HG03045 (cell line): ENCODE data around the gene C1orf21.

Source experiments
- ATAC-seq: cut with Tn5 transposase; IDR thresholded peaks from one replicate; pipeline ENCODE4 v1.9.1; 2021; ENCODE audit warnings: mild to moderate bottlenecking, moderate library complexity; ENCODE audit not compliant: unreplicated experiment

C1orf21 gene

DNA sequence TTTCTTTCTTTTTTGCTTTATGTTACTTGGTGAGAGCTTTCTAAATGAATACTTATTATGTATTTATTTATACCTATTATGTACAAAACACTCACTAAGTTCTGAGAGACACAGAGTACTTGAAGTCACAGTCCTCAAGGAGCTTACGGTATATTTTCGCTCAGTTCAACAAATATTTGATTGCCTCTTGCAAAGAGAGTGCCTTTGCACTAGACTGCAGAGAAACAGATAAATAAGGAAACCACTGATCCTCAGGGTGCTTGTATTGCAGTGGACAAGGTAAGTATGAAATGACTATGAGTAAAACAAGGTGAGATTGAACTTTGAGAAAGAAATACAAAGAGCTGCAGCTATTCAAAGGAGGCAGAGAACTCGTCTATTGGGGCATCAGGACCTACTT, 123.3 kb downstream of the C1orf21 start:
- ATAC-seq = no peak

DNA sequence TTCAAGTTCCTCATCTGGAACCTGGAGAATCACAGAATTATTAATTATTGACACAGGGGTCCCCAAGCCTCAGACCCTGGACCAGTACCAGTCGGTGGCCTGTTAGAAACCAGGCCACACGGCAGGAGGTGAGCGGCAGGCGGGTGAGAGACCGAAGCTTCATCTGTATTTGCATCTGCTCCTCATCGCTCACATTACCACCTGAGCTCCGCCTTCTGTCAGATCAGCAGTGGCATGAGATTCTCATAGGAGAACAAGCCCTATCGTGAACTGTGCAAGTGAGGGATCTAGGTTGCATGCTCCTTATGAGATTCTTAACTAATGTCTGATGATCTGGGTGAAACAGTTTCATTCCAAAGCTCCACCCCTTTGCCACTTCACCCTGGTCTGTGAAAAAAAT, 125.9 kb downstream of the C1orf21 start:
- no peak for ATAC-seq

DNA sequence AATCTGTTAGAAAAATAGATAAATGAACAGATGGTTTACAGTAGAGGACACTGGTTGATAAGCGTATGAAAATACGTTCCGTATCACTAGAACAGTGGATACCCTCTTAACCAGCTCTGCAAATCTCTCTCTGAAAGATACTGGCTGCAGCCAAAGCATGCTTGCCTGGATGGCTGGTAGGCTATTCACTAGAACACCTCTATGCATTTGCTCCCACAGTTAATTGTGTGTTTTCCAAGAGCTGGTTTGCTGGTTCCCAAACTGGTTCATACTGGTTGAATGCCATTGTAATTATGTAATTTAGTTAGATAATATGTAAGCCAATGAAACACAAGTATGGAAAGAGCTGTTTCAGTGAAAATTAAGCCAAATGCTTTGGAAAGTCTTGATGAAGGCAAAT, 126.6 kb downstream of the C1orf21 start:
- no peak for ATAC-seq

DNA sequence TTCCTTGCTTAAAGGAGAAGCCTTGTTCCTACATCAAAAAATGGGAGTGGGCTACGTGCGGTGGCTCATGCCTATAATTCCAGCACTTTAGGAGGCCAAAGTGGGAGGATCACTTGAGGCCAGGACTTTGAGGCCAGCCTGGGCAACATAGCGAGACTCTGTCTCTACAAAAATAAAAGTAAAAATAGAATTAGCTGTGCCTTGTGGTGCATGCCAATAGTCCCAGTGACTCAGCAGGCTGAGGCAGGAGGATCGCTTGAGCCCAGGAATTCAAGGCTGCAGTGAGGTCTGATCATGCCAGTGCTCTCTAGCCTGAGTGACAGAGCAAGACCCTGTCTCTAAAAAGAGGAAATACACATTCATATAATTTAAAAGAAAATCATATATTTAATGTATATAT, 127.1 kb downstream of the C1orf21 start:
- ATAC-seq = no peak

DNA sequence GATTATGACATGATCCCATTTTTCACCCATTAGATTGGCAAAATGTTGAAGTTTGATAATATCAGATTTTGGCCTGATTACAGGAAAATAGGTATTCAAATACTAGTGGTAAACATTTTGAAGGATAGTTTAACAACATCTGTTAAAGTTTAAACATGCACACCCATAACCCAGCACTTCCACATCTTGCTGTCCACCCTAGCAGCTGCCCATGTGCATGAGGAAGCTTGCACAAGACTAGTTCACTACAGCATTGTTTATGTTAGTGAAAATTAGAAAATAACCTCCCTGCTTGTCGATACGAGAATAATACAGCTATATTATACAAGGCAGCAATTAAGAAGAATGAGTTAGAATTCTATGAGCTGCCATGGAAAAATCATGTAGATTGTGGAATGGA, 127.6 kb downstream of the C1orf21 start:
- ATAC-seq = no peak

DNA sequence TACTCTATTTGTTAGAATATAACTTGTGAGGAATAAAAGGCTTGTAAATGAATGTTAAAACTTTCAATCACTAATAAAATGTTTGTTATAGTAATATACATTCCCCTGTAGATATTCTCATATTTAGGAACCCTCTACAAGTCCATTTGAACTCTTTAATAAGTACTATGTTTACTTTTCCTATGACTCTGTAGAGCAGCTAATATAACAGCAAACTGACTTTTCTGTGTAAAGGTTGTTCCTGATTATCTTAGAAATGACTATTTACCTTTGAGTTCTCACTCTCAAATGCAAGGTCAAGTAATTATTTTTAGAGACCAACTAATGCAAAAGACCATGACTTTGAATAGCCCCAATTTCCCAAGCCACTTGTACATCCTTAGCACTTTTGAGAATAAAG, 130.3 kb downstream of the C1orf21 start:
- no peak for ATAC-seq

DNA sequence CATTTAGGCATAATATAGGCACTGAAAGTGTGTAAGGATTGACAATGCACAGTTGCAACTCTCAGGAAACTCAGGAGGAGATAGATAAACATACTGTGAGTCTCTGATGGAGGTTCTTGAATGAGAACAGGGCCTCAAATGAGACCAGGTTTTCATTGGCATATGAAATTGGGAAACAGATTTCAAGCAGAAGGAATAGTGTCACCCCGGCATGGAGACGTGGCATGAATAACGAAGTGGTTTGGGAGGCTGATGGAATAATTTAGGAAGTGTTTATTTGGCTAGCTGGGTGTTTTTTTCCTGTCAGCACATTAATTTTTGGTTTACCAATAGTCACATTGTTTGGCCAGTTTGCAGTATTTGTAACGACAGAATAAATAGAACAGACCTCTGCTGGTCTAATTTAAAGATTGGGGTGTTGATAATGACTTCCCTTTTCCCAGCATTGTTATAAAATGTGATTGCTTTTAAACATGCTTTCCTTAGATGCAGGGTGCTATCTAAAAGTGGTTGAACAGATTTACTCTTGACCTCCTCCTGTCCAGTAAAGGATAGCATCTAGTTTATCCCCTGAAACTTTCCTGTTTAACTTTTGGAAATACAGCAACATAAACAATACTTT, 132.0 kb downstream of the C1orf21 start:
- ATAC-seq = no peak

DNA sequence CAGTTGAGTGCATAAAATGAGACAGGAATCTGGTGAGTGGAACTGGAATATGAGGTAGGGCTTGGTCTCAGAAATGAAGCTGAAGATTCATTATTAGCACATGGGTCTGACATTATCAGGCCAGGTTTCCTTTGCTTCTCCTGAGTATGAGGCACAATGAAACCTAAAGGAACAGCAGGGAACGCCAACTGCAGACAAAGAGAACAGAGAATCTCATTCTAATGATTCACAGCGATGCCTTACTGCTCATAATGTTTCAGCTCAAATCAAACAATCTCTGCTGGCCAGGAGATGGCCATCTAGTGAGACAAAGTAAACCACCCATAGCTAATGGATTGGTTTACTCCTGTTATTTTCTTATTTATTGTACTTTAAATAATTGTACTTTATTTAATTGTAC, 133.5 kb downstream of the C1orf21 start:
- ATAC-seq = no peak

DNA sequence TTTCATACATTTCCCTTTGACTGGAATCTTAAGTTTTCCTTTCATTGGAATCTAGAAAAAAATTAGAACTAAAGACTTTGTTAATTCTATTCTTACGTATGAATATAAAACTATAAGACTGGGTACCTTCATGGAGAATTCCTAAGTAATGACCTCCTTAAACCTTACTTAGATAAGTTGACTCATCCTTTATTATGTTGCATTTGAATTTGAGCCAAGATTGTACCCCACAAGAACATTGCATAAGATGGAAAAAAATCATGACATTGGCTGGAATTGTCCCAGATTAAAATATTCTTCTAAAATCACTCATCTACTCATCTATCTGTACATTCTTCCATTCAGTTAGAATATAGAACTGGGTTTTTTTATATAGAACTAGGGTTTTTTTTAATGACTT, 137.4 kb downstream of the C1orf21 start:
- no peak for ATAC-seq

DNA sequence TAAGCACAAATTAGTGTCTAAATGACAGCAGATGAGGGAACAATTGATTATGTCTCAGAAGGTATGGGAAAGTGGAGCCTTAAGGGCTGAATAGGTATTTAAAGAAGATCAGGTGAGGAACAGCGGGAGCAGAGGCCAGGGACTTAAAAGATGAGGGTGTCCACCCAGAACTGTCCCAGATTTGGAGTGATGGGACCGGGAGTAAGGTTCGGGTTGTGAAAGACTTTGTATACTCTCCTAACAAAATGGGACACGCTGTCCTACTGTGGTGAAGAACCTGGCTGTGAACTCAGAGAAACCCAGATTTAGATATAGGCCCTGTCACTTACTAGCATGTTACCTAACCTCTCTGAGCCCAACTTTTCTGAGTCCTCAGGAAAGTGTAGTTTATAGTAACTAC, 140.6 kb downstream of the C1orf21 start:
- no peak for ATAC-seq

DNA sequence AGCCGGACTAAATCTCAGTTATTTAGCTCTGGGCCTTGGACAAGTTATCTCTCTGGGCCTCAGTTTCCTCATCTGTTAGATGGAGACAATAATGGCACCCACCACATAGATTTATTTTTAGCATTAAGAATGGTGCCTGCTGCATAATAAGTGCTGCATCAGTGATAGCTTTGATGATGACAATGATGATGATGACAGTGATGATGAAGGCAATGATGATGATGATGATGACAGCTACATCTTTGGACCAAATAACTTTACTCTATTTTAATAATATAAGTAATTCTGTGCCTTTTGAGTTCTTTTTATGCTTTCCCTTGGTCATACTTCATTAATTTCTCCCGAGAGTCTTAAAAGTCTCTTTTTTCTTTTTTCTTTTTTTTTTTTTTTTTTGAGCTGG, 143.4 kb downstream of the C1orf21 start:
- no peak for ATAC-seq

DNA sequence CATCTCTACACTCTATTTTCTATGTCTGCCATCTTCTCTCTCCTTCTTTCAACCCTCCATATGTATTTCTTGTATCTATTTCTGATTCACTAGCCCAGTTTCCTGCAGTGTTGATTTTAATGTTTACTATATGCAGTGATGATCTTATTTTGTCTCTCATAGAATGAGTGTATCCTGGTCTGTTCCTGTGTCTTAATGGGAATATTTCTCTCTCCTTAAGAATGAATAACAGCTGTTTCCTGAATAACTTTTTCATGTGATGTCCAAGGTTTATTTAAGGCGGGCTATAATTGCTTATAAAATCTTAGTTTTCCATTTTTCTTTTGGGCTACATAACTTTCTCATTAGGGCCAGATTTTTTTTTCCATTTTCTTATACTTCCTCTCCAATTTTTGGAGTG, 144.5 kb downstream of the C1orf21 start:
- no peak for ATAC-seq

DNA sequence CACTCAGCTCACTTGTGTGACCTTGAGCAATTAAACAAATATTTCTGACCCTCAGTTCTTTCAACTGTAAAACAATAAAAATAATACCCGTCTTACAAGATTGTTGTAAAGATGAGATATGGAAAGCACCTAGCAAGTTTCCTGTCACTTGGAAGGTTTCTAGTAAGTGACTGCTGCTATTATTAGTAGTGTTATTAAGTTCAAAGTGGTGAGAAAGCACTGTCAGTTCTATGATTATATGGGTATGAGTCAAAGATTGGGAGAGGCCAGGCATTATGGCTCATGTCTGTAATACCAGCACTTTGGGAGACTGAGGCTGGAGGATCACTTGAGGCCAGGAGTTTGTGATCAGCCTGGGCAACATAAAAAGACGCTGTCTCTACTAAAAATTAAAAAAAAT, 145.4 kb downstream of the C1orf21 start:
- ATAC-seq = no peak

DNA sequence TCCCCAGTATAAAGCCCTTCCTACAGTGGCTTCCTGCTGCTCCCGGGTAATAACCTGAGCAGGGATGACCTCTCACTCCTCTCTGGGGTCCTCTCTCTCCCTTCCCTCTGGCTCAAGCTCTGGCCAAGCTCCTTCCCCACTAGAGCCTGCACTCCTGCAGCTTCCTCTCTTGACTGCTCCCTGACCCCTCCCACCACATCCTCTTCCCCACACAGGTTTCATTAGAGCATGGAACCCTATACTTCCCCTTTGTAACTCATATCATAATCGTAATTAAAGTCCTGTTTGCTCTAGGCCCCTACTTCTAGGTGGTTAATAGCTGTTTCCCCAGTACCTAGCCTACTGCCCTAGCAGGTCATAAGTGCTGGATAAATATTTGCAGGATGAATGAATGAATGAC, 146.2 kb downstream of the C1orf21 start:
- no peak for ATAC-seq

DNA sequence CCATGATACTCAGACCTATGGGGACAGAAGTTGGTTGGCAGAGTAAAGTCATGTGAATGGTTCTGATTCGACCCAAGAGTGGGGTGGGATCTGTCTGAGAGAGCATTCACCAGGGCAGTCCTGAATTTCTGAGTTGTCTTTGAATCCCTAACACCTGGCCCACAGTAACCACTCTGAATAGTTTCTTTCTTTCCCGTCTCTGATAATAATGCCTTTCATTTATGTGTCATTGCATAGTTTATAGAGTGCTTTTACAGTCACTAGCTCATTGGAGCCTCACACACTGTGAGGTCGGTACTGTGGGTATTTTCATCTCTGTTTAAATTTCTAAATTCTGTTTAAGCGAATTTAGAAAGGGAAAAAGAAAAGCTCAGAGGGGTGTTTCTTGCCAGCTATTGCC, 147.1 kb downstream of the C1orf21 start:
- ATAC-seq = no peak

DNA sequence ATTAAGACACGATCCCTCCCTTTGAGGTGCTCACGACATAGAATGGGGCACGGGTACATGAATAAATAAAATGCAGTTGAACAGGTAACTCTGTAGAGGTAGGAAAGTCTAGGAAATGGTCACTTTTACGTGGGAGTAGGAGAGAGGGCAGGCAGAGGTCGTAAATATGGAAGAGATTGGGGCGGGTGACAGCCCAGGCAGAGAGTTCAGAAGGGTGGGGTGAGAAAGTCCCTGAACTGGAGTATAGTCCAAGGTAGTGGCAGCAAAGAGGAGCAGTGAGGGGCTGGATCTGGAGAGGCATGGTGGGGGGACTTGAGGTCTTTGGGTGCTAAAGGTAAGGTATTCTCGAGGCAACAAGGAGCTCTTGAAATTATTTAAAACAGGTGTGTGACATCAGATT, 147.9 kb downstream of the C1orf21 start:
- no peak for ATAC-seq

DNA sequence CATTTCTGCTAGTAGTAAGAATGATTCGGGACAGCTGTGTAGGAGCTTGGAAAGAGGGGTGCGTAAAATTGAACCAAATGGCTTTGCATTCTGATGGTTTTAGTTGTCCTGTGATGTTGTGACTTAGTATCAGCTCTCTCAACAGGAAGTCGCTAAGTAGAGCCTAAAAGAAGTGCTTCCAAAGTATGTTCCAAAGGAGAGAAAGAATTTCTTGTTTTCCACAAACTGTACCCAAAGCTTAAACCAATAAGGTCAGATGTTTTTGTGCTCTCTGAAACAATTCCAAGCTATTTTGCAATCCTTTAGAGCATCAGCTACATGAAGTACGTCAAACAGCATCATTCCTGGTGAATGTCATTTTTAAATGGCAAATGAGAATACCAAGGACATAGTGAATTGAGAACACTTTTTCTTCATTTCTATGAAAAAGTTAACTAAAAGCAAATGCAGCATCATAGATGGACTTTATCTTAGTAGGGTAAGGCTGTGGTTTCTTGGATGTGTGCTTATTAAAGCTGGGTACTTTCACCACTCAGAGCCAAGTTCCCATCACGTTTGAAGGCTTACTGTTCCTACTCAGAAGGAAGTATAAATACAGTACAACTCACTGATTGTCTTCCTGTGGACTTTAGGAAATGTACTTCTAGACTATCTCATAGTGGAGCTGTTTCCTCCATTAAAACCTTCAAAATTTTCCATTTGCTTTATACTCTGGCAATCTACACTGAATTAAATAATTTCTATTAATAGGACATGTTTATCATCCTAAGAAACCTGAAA, 148.6 kb downstream of the C1orf21 start:
- ATAC-seq = no peak

DNA sequence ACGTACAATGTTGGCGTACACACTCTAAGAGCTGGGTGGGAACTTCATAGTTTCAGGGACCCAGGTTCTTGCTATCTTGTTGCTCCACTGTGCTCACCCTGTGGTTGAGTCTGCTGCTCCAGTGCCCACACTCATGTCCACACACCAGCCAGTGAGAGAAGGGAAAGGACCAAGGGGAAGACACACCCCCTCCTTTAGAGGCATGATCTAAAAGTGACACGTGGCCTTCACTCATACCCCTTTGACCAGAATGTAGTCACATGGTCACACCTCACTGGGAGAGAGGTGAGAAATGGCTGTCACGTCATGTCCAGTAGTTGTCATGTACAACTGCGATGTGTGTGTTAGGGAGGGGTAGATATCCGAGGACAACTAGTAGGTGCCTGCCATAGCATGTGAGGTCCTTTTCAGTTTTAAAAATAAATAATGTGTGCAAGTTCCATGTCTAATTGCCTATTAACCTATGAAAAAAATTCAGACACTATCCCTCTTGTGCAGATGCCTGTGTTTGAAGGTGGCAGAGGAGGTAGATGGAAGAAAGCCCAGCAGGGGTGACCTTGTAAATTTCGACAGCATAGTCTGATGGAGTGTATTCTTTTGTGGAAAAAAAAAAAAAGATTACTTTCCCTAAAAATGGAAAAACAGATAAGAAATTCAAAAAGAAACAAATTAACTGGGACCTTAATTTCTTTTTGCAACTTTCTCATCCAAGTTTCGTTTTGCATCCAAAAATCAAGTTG, 149.6 kb downstream of the C1orf21 start:
- ATAC-seq = no peak

DNA sequence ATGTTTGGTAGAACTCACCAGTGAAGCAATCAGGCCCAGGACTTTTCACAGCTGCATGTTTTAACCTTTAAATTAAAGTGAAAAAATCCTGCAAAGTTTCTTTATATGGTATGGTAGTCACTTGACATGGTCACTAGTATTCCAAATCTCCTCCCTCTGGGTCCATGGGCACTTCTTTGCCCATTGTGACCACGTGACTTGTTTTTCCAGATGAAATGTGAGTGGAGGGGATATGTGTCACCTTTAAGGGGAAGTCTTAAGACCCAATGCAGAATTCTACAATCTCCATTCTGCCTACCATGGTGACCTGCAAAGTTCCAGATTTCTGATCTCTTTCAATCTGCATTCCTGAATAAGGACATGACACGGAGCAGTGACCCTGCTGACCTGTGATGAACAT, 152.8 kb downstream of the C1orf21 start:
- ATAC-seq = no peak

DNA sequence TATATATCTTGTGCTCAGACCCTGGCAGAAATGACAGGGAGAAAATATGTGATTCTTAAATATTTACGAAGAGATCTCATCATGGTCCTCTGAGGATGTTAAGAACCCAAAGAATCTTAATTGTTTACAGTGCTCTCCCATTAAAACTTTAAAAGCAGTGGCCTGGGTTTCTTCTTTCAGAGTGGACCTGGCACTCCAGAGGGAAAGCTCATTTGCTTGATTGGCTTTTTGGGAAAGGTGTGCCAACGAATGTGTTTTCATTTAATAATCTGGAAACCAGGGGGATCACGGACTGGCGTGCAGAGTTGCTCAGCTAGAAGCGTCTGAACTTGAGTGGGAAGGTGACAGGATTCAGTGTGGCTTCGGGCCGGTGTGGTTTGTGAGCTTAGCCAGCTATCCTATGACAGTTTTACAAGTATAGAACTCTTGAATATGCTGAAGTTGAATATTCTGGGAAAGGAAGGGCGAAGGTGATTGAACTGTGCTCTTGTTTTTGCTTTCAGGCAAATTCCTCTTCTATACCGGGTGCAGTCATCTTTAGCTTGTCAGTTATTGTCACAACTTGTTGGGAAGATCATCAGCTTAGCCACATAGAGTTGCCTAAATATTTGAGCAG, 154.8 kb downstream of the C1orf21 start:
- no peak for ATAC-seq

DNA sequence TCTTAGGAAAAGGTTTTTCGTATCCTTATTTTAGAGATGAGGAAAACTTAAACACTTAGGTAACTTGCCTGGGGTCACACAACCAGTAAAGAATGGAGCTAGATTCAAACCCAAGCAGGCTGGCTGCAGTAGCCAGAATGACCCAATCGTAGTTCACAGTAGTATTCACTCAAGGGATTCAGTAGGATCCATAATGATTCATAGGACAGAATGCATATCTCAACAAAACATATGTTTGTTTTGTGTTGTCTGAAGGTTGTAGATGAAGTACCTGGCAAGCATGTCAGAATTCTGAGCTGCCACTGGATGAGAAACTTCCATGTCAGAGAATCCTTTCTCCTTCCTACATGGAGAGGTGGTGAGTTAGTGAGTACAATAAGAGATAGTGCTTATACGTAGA, 155.5 kb downstream of the C1orf21 start:
- no peak for ATAC-seq

DNA sequence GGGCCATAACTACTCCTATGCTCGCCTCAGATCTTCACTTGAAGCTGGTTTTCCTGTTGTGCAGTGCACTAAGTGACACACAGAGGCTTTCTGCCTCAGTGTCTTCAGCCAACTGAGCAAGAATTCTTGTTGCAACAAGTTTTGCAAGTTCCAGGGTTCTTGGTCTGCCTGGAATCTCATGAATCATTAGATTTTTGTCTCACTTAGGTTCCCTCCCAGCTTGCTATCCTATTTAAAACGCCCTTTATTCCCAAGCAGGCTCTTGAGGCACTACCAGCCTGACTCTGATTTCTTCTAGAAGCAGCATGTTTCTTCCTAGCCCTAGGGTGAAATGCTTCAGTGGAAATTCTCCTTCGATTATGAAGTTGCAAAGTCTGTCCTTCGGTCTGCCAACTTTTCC, 158.8 kb downstream of the C1orf21 start:
- ATAC-seq = no peak
